Lower leg skin (tissue), 3 donors: Measurements from ENCODE around the gene DRGX.

Experiments
- CTCF ChIP-seq, 3 donors: fragments of 450-650 bp; IDR thresholded peaks; one replicate each; pipeline ENCODE4 v1.5.1; 2016; ENCODE audit warnings: antibody characterized with exemption in 3 of 3, mild to moderate bottlenecking in 3 of 3, moderate library complexity in 2 of 3
- POLR2A ChIP-seq, 2 donors: fragments of 450-650 bp; IDR thresholded peaks; one replicate each; pipeline ENCODE4 v1.6.1; 2016 to 2017; ENCODE audit warnings: antibody characterized with exemption in 2 of 2, mild to moderate bottlenecking in 1 of 2, moderate library complexity in 1 of 2

GRCh38 chr10:49383853-49384252, 12.0 kb downstream of the DRGX start:
- TF ChIP-seq CTCF (IDR thresholded peaks at IDR 0.05) (no peak), POLR2A (IDR thresholded peaks at IDR 0.05) (no peak)
